ENCODE data around the gene KIF1A.
"Not testable (repeated sequence)": the region's sequence is repeated elsewhere in the genome, so short reads cannot be mapped to it uniquely, and the experiment has no call there.

Gene KIF1A

DNA sequence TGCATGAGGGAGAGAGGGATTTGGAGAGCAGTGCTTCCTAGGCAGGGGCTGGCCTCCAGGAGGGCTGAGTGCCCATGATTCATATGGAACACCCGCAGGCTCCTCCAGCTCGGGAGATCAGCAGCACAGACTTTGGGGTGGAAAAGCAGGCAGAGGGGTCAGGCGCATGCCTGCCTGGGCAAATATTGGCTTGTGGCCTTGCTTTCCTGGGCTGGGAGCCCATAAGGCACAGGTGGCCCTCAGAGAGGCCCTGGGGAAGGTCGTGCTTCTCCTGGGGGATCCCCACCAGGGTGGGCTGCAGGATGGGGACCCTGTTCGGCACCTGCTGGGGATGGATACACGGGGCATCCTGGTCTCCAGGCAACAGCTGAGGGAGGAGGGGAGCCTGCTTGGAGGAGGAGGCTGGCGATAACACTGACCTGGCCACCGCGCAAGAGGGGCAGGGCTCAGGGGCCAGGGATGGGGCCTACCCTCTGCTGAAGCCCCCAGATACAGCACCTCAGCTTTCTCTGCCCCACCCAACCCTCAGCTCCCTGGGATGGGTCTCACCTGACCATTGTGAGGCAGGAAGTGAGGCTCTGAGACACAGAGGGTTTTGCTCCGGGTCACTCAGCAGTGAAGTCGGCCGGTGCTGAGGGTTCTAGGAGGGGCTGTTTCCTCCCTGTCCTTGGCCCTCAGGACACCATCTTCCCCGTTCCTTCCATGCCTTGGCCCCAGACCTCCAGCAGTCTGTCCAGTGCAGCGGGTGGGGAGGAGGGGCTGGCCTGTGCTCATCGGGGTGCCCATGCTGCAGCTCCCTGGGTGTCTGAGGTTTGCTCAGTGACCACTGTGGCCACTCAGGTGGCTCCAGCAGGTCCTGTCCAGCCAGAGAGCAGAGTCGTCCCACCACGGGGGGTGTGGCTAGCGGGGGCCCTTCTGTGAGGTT, 116.3 kb downstream of the KIF1A start:
- no peak for DNase-seq (ENCODE audit: low read depth in 3 of 3)

DNA sequence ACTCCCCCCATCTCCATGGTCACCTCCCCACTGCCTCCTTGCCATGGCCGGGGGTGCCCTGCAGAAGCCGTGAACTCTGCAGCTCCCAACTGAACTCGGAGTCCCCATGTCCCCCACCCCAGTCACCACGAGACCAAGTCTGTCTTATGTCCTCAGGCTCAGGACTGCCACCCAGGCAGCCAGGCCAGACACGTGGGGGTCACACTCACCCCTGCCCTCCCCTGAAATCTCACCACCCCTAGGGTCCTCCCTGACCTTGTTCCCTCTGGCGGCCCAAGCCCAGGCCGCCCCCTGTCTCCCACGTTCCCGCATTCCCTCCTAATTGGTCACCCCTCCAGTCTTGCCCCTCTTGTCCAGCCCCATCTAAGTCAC, 117.4 kb downstream of the KIF1A start:
- DNase-seq (ENCODE audit: low read depth in 3 of 3), result no peak

DNA sequence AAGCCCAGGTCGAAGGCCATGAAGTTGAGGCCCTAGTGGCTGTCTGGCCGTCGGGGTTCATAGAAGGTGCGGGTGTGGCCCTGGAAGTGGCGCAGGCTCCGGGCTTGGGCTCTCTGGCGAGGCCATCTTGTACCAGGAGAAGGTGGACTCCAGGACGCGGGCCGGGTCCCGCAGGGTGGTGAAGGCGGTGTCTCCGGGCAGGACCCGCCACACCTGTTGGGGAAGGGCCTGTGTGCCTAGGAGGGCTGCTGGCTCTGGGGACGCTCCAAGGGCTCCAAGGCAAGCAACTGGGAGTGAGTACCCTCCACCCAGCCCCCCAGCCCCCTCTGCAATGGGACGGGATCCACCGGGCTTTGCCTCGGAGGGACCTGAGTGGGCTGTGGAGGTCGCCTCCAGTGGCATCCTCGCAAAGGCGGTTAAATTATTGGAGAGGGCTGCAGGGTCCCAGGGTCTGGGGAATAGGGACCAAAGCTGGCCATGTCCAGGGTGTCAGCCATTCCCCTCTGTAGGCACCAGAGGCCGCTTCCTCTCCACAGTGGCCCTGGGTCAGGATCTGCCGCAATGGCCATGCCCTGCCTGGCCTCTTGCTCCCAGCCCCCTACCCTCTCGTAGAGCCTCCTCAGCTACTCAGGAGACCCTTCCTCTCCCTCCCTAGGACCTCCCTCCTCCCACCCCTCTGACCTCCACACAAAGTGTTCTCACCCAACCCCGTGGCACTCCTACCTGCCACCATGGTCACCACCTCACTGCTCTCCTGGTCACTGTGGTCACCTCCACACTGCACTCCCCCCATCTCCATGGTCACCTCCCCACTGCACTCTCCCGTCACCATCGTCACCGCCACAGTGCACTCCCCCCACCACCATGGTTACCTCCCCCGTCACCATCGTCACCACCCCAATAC, 118.0 kb downstream of the KIF1A start:
- DNase-seq (ENCODE audit: low read depth in 3 of 3), result no peak

DNA sequence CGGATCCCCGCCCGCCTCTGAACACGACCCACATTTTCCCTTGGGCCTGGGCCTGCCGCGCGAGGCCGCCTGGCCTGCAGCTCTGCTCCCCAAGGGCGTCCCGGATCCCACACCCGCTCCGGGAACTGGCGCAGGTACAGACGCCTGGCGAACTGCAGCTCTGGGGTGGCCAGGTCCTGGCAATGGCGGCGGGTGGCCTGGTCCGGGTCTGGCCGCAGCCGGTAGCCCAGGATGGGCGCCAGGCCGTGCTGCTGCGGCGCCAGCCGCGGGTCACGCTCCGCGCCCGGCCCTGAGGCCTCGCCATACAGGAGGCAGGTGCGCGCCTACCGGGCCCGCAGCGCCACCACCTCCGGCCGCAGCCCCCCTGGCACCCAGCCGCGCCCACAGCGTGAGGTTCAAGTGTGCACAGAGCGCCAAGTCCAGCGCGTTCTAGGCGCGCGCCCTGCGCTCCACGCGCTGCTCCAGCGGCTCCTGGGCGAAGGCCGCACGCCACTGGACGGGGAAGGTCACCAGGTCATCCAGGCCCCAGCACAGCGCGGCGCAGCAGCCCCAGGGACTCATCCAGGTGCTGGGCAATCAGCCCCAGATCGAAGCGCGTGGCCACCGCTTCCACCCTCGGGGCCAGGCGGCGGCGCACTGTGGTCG, 118.8 kb downstream of the KIF1A start:
- no peak for DNase-seq (ENCODE audit: low read depth in 3 of 3)

DNA sequence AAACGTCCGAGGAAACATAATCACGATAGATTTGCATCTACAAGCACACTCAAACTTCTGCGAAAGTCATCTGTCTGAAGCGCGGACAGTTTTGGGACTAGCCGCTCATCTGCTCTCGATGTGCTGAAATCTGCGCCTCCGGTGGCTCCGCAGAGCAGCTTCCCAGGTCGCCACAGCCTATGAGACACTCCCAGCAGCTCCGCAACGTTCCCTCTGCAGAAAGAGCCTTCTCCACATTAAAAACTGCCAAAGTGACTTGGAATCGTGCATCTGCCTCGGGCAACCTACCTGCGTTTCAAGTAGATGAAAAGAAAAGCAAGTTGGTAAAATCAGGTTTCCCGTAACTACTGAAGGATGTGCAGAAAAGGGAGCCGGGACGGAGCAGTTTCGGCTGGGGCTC, 119.4 kb downstream of the KIF1A start:
- DNase-seq (ENCODE audit: low read depth in 3 of 3), result not testable (repeated sequence)

DNA sequence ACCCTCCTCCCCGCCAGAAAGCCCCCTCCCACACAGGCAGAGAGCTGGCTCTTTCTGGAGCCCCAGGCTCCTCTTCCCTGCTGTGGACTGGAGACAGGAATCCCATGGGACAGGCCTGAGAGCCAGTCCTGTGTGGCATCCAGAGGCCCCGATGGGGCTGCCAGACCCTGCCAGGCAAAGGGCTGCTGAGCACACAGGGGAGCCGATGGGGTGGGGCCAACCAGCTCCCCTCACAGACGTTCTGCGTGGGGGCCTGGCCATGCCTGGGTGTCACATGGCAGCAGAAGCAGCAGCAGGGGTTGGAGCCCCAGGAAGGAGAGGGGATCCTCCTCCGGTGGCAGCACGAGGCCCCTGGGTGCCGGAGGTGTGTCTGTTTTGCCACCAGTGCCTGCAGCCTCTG, 120.2 kb downstream of the KIF1A start:
- not testable (repeated sequence) for DNase-seq (ENCODE audit: low read depth in 3 of 3)

DNA sequence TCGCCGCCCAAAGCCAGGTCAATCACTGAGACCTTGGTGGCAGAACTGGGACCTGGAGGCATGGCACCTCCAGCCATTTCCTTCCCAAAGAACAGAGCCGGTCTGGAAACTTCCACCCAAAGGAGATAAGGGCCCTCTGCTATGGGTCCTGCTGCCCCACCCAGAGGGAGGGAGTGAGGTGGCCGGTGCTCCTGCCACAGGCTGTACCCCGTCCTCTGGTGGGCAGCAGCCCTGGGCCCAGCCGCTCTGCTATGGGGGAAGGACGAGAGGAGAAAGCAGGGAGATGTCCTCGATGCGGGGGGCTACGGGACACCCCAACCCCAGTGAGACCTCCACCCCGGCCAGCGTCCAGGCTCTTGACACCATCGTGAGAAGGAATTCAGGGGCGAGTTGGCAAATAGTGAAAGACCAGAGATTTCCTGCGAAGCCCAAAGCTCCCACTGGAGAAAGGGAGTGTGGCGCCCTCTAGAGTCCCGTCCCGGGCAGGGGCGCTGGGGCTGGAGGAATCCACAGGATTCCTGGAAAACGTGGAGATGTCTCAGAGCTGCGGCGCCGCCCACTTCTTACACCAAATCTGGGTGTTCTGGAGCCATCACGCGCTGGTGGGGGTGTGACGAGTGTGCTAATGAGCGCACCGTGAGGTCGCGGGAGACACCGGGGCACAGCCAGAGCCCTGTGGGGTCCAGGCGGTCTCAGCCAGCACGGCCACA, 121.0 kb downstream of the KIF1A start:
- not testable (repeated sequence) for DNase-seq (ENCODE audit: low read depth in 3 of 3)

DNA sequence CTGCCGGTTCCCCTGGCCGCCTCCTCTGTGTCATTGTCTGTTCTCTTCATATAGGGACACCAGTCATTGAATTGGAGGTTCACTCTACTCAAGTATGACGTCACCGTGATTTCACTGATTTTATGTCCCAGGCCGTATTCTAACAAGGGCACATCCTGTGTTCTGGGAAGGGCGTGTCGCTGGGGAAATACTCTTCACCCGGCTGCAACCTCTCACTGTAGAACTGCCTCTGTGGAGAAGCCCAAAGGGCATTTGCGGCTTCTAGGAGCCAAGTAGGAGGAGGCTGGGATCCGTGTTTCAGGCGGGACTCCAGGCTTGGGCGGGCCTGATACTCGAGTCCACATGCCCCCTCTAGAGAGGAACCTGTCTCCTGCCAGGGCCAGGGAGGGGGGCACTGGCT, 123.5 kb downstream of the KIF1A start:
- DNase-seq (ENCODE audit: low read depth in 3 of 3), result not testable (repeated sequence)

DNA sequence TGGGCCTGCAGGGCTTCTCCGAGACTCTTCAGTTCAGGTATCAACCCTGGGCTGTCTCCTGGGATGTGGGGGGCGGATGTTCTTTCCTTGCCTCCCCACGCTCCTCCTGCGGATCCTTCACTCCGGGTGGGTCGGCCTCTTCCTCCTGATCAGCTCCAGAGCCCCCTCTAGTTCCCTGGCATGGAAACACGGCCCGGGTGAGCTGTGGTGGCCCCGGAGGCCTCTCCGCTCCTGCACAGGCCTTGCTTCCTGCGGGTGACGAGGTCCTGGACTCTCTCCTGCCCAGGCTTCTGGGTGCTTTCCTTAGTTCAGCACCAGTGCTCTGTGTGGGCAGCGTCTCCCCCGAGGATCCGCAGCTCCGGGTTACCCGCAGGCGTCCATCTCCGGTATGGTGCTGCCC, 124.4 kb downstream of the KIF1A start:
- not testable (repeated sequence) for DNase-seq (ENCODE audit: low read depth in 3 of 3)

DNA sequence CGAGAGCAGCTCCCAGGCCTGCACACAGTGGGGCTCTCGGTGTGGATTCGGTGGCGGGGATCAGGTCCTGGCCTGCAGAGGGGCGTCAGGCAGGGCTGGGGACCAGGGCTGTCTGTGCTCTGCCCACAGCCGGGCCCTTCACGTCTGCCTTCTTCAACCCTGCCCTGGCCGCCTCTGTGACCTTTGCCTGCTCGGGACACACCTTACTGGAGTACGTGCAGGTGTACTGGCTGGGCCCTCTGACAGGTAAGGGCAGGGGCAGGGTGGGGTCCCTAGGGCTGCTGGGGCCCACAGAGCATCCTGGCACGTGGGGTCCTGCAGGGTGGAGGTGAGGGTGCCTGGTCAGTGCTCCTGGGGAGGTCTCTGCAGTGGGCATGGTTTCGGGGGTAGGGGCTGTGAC, 125.7 kb downstream of the KIF1A start:
- DNase-seq (ENCODE audit: low read depth in 3 of 3), result not testable (repeated sequence)

DNA sequence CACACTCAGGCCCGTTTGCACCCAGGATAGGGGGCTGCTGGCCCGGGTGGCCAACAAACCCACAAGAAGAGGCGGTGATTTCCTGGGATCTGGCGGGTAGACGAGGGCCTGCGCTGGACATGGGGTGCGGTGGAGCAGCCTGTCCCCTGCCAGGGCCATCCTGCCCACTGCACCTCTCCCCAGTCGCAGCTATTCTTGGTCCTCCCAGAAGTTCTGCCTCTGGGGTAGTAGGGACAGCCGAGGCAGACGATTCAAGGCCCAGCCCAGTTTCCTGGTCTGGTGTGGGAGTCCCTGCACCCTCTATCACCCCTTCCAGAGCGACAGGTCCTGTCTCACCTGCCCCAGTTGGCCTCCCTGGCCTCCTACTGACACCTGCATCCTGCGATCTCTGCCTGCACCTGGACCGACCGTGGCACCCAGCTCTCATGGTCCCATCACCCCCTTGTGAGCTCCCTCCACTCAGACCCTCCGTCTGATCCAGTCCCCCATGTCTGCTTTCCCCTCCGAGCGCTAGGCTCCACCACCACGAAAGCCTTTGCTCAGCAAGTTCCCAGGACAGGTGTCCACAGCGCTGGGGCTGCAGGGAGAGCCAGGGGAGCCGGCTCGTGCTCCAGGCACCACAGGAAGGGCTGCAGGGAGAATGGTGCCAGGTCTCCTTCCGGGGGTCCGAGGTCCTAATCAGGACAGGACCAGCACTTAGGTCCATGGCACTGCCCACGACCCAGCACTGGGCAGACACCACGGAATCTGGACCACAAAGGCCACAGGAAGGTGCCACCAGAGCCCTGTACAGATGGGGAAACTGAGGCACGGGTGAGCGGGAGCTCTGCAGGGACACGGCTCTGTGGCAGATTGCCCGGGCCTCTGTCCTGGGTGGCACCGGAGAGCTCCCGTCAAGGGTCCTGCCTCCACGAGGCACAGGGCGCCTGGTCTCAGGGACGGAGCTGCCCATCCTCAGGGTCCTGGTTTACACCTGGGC, 127.1 kb downstream of the KIF1A start:
- not testable (repeated sequence) for DNase-seq (ENCODE audit: low read depth in 3 of 3)

DNA sequence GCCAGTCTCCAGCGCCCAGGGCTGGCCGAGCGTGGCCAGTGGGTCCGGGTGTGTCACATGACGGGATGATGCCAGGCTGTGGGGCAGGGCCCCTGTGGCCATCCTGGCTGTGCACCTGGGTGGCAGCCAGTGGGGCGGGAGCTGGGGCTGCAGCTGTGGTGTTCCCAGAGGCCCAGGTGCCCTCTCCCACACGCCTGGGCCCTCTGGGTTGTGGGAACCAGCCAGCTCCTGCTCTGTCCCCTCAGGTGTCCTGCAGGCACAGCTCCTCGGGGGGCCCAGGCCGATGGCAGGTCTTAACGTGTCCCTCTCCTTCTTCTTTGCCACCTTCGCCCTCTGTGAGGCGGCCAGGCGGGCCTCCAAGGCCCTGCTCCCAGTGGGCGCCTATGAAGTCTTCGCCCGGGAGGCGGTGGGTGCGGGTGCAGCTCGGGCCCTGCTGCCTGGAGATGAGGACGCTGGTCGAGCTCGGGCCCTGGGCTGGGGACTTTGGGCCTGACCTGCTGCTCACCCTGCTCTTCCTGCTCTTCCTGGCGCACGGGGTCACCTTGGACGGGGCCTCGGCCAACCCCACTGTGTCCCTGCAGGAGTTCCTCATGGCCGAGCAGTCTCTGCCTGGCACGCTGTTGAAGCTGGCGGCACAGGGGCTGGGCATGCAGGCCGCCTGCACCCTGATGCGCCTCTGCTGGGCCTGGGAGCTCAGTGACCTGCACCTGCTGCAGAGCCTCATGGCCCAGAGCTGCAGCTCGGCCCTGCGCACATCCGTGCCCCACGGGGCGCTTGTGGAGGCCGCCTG, 128.2 kb downstream of the KIF1A start, which contains the start of gene AQP12A:
Gene AQP12A (plus strand): TSS at position 236 of the 790 bp plus-strand sequence. CDS start 48 bp downstream, at position 284.
- not testable (repeated sequence) for DNase-seq (ENCODE audit: low read depth in 3 of 3)

DNA sequence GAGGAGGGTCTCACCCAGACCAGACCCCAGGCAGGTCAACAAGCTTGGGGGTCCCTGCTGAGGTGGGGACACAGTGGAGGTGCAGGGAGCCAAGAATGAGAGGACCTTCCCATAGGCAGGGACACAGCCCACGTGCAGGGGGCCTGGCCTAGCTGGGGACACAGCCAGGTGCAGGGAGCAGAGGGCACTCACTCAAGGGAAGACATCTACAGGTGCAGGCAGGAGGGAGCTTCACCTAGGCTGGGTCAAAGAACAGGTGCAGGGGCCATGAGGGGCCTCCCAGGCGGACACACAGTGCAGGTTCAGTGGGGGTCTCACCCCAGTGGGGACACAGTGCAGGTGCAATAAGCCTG, 129.0 kb downstream of the KIF1A start:
- DNase-seq (ENCODE audit: low read depth in 3 of 3), result not testable (repeated sequence)

DNA sequence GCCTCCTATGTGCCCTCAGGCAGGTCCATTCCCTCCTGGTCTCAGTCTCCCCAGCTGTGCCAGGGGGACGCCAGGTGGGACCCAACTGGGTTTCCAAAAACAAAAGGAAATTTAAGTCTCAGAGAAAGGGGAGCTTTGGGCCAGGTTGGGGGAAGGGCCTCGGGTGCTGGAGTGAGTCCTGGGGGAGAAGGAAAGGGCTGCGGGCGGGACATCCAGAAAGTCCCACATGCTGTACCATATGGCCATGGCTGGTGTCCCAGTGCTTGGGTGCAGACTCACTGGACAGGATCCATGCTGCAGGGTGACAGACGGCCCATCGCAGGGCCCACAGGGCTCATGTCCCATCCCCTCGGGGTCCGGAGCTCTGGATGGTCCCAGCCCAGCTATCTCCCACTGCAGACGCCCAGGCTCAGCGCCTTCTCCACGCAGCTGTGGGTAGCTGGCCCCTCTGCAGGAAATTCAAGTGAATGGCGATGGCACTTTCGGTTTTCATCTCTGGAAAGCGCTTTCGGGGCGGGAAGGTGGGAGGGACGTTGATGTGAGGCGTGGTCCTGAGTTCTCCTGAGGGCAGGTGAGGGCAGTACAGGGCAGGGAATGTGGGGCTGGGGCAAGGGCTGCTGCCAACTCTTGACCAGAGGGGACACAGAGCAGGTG, 129.5 kb downstream of the KIF1A start:
- not testable (repeated sequence) for DNase-seq (ENCODE audit: low read depth in 3 of 3)

DNA sequence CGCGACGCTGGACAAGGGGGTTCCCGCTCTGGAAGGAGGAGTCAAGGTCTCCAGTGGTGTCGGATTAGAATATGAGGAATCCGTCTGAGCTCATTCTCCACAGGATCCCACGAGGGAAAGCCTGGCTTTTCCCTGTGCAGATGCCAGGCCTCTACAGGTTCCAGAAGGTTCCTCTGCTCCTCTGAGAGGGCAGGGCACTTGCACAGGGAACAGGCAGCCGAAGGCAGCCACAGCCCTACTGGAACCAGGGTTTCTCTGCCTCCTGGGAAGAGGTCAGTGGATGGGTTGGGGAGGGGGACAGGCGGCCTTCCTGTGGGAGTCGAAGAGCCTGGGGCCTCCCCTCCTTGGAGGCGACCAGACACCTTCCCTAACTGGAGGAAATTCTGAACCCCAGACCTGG, 130.0 kb downstream of the KIF1A start:
- no peak for DNase-seq (ENCODE audit: low read depth in 3 of 3)

DNA sequence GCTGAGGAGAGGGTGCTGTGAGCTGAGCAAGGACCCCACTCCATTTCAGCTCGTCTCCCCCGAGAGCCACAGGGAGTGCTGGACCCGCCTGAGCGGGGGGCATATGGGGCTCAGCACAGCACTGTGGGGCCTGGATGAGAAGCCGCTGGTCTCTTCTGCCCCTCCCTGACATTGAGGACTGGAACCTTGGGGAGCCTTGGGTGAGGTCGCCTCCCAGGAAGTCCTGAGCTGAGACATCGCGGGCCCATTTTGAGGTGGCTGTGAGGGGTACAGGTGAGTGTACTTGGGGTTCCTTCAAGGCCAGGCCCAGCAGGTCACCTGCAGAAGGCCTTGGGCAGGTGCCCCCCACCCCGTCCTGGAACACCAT, 131.5 kb downstream of the KIF1A start:
- DNase-seq (ENCODE audit: low read depth in 3 of 3), result no peak

DNA sequence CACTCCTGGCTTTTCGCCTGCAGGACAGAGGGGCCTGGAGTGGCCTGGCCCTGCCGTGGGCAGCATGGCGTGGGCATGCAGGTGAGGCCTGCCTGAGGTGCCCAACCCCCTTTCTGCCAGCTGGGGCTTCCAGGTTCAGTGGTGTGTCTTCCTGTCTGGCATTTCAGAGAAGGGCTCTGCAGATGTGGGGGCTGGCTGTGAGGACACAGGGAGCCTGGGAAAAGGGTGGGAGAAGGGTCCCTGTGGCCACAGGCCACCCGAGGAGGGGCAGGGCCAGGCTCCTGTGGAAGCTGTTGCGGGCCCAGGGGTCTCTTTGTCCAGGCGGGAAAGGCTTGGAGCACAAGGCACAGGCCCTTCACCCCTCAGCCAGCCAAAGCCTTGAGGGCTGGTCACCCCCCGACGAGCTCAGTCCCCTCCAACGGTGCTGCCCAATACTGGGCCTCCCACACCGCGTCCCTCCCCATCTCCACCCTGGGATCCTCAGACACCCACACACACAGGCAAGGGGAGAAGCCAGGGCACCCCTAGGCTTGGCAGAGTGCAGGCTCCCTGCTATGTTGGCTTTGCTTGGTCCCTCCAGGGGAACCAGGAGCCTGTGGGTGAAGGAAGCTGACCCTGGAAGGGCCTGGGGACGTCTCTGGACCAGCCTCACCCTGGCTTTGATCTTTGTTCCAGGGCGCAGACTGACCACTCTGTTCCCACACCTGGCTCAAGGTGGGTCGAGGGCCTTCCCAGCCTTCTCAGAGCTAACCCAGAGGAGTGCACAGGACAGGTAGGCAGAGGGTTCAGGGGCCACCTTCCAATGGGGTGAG, 132.1 kb downstream of the KIF1A start:
- no peak for DNase-seq (ENCODE audit: low read depth in 3 of 3)

Data from stimulated activated CD4-positive, alpha-beta T cell treated with anti-CD3 and anti-CD28 coated beads, TNF-alpha, amount 100 ng/mL, for 4 hours (primary cell).